Measurements from ENCODE around the gene PECR.

DNA sequence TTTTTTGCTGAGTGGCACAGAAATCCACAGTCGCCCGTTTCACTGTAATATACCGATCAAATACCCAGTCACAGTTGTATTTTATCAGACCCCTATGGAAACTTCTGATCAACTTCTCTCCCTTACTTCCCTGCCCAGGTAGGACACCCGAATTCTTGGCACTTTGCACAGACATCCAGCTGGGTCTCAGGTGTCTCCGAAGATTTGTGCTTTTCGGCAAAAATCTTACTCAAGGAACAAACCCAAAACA is 68.9 kb downstream of the PECR start:
- TF ChIP-seq ZNF274 (IDR thresholded peaks at IDR 0.05; ENCODE audit: low read depth, low read length) (no peak), YY1 (IDR thresholded peaks at IDR 0.05; ENCODE audit: insufficient read depth, insufficient read length) (no peak), SUZ12 (IDR thresholded peaks at IDR 0.05; ENCODE audit: extremely low read depth, insufficient read depth, insufficient read length) (no peak)
